ENCODE measurements around the gene IL7R. TPM values are rescaled to one million over a fixed set of nuclear protein-coding genes. Genes with fewer than 3 reads are reported as not detected.

IL7R gene
- total and polyA plus RNA-seq, 2 experiments from 2014 or later, result 0.47 to 1.1 TPM

DNA sequence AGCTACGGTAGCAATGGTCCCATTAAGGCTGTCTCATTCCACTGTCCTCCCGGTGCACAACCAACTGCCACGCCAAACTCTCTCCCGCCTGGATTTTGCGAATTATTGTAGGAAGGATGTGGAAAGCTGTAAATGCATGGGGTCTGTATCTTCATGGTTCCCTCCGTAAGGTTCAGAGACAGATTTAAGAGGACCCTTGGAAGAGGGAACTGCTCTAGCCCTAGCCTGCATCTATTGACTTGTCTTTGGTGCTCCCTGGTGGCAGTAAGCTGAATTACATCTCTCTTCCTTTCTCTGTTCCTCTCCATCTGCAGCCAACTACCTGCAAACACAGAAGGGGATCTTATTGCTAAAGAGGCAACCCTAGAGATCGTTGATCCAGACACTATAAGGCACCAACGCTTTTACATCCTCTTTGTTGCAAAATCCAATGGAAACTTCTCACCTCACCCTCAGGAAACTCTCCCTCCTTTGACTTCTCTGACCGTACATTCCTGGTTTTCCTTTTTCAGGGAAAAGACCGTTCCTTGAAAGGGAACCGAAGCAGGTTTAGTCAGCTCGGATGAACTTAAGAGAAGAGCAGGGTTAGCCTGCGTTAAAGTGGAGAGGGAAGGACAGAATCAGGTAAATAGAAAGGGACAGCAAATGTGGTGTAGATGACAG, 69.8 kb downstream of the IL7R start:
- H3K4me1 ChIP-seq (ENCODE audit: insufficient read depth), result no peaks in the 10 kb centered on the region
- H3K36me3 ChIP-seq (replicated peaks; ENCODE audit: insufficient read depth, low read depth), result no peaks in the 10 kb centered on the region
- no peaks in the 10 kb centered on the region for H3K9me2 ChIP-seq (replicated peaks; ENCODE audit: insufficient read depth)
- TF ChIP-seq CTCF (IDR thresholded peaks at IDR 0.05; ENCODE audit: poor library complexity), result peak; percentile 77
- no peak for TF ChIP-seq EZH2phosphoT487 (IDR thresholded peaks at IDR 0.05; ENCODE audit: low read depth, severe bottlenecking, unreplicated experiment)
- peak; percentile 80 for DNase-seq (ENCODE audit: low spot score)
- H3K27ac ChIP-seq, result no peak overlapping the region
- H2AFZ ChIP-seq, result no peak overlapping the region
- H3K27me3 ChIP-seq, result peaks cover 19% of the 10 kb centered on the region
- H3K79me2 ChIP-seq, result no peaks in the 10 kb centered on the region
- peak overlapping the region; percentile 62 for H3K4me2 ChIP-seq
- WGBS (ENCODE audit: low lambda C conversion rate, missing lambda C conversion rate), result 43% methylated on average over 13 of the region's 13 CpGs
- H3K4me3 ChIP-seq, result no peak overlapping the region
- no peaks in the 10 kb centered on the region for H3K9me3 ChIP-seq (ENCODE audit: low read depth)
- no peaks in the 10 kb centered on the region for H4K20me1 ChIP-seq (ENCODE audit: insufficient read depth, poor library complexity, severe bottlenecking)

Small RNA genes within 50 kb of the gene (small RNA-seq; reads per million reads assigned to genes)
- not detected for gene AC112204.1

Other genes with a start within 250 kb of the IL7R start
- 5.1 and 5.7 TPM in 2 replicates for gene SPEF2, start 239.0 kb upstream of the IL7R start, total RNA-seq
- gene SPEF2, start 239.0 kb upstream of the IL7R start, polyA plus RNA-seq, result 3.6 and 5.1 TPM in 2 replicates
- gene CAPSL, start 81.7 kb downstream of the IL7R start, total RNA-seq, result not detected in 2 replicates
- gene CAPSL, start 81.7 kb downstream of the IL7R start, polyA plus RNA-seq, result 0.66 and 0.91 TPM in 2 replicates
- gene UGT3A1, start 134.5 kb downstream of the IL7R start, total RNA-seq, result 35.4 and 45.1 TPM in 2 replicates
- gene UGT3A1, start 134.5 kb downstream of the IL7R start, polyA plus RNA-seq, result 27.9 and 29.2 TPM in 2 replicates
- gene UGT3A2, start 210.0 kb downstream of the IL7R start, total RNA-seq, result 3.5 and 4.8 TPM in 2 replicates
- gene UGT3A2, start 210.0 kb downstream of the IL7R start, polyA plus RNA-seq, result 1.8 and 5.1 TPM in 2 replicates

Measured in hepatocyte (in vitro differentiated cells).